Fibroblast of skin of right quadriceps (primary cell): ENCODE results near the gene NACA2.
"Not testable (repeated sequence)": the region's sequence is repeated elsewhere in the genome, so short reads cannot be mapped to it uniquely, and the experiment has no call there.

Experiments
- DNase-seq: peaks from one replicate; pipeline ENCODE4 v3.0.0-alpha.2; 2013

Gene NACA2

GRCh38 chr17:61598014-61598413, 7.0 kb upstream of the NACA2 start:
- no peak for DNase-seq

GRCh38 chr17:61597607-61598006, 6.6 kb upstream of the NACA2 start:
- no peak for DNase-seq

DNA sequence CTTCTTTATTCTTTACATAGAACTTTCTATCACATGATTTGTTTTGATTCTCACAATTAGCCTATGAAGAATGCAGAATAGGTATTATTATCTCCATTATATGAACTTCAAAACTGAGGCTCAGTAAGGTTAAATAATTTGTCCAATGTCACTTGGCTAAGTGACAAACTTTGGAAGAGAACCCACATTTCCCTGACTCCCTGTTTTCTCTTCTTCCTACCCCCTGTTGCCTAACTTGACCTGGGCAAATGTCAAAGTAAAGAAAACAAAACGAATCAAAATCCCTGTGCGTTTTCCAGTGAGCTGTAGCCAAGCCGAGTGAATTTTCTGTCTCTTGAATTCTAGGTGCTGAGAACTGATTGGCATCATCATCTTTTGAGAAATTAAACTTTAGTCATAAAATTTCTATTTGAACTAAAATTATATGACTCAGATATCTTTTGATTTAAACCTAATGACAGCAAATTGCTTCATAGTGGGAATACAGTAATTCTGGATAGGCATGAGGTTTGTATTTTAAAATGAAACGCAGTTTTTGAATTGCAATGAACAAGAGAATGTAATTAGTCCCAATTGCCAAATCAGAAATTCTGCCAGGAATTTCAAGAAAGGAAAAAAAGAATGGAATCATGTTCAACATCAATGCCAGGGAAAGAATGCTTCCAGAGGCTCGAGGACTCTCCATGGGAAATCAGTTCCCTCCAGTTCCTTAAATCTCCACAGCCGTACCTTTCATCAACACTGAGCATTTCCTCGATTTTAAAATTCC, 4.6 kb upstream of the NACA2 start:
- no peak for DNase-seq

GRCh38 chr17:61594294-61594825, 3.3 kb upstream of the NACA2 start:
- no peak for DNase-seq

GRCh38 chr17:61593426-61593825, 2.4 kb upstream of the NACA2 start:
- no peak for DNase-seq

DNA sequence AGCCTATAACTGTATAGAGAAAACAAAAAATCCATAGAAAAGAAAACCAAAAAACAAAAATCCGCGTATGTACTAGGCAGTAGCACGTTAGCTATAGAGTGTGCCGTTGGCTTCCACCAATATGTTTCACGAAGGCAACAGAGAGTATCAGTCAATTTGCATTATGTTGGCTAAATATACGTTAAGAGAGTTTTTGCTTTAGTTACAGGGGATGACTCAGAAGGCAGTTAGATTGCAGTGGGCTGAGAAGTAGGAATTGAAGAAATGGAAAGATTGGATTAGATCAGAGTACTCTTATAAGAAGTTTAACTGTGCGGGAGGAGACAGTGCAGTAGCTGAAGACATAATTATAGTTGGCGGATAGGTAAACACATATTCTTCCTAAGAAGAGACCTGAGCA, 911 bp upstream of the NACA2 start:
- no peak for DNase-seq

GRCh38 chr17:61589990-61590389, 1.0 kb downstream of the NACA2 start:
- no peak for DNase-seq

DNA sequence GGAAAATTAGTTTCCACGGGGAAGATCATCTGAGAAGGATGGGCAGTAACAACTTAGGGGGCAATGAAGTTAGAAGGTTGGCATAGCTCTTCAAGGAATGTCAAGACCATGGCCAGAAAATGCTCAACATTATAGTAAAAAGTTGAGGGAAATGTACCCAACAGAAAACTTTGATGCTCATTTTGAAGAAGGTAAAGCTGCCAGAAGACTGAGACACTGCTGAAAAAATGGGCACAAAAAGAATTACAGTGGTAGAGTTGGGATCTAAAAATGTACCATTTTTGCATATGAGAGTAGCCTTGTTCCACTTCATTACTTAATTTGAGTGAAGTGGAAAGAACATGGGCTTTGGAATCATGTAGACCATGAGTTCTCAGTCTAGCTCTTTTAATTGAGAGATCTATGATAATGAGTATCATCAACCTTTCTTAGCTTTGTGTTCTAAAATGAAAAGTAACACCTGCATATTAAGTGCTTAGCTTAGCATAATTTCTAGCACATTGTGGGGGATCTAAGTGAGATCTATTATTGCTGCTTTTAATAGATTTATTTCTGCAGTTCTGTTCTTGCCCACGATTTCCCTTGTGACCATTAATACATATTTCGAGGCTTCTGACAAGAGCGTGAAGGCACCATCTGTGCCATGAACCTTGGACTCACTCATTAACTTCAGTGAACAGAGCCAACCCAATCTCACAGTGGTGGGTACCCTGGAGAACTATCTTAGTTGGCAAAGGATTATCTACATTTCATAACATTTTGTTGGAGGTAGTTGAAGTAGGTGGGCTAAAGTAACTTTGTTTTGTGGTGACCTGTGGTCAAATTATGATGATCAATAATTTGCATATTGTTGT, 3.0 kb downstream of the NACA2 start:
- no peak for DNase-seq

GRCh38 chr17:61587242-61587641, 3.8 kb downstream of the NACA2 start:
- no peak for DNase-seq

DNA sequence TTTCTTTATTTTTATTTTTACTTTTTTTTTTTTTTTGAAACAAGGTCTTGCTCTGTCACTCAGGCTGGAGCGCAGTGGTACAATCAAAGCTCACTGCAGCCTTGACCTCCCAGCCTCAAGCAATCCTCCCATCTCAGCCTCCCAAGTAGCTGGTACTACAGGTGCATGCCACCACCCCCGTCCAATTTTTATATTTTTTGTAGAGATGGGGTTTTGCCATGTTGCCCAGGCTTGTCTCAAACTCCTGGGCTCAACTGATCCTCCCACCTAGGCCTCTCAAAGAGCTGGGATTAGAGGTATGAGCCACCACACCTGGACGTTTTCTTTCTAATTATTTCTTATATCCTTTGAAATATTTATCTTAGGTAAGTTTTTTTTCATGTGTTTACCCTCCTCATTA, 4.4 kb downstream of the NACA2 start:
- DNase-seq, result not testable (repeated sequence)

- DNase-seq, result no peak
These were observed 4.9 kb downstream of the NACA2 start for GRCh38 chr17:61586031-61586566.

DNA sequence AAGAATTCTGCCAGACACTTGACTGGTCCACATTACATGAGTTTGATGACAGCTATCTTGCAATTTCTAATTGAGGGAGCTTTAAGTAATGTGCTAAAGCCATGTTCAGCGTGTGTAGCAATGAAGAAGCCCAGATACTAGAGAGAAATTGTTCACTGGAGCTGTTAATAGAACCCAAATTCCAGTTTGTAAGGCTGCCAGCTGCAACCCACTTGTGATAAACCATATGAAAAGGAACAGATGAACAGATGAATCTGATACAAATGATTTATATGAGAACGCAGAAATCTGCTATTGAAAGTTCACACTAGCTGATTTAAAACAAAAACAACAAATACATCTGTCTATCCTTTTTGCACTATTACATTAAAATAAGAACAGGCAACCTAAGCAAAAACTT, 6.2 kb downstream of the NACA2 start:
- no peak for DNase-seq

DNA sequence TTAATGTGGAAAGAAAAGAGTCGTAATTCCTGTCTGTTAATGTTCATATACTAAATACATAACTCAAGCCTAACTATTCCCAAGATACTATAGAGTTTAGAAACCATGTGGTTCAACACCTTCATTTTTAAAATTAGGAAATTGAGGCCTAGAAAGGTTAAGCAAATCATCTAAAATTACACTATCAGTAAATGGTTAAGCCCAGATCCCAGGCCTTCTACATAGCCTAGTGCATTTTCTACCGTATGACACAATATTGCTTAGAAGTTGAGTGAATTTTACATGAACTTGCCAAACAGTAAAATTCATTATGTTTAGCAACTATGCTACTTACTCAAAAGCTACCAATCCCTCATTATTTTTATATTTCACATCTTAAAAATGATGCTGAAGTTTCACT, 6.8 kb downstream of the NACA2 start:
- DNase-seq, result no peak

DNA sequence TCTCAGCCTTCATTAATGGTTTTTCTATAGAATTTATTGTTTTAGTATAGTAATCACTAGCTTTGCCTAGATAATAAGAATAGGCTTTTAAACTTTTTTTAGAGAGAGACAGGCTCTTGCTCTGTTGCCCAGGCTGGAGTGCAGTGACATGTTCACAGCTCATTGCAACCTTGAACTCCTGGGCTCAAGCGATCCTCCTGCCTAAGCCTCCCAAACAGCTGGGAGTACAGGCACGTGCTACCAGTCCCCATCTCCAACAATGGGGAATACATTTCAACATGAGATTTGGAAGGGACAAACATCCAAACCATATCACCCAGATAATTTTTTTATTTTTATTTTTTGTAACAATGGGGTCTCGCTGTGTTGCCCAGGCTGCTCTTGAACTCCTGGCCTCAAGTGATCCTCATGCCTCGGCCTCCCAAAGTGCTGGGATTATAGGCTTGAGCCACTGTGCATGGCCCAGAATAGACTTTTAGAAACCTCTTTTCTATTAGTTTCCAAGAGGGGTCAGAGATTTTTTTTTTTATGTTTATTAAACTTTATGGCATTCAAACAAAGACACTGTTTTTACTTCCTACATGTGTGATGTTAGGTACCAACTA, 7.3 kb downstream of the NACA2 start:
- DNase-seq, result no peak

DNA sequence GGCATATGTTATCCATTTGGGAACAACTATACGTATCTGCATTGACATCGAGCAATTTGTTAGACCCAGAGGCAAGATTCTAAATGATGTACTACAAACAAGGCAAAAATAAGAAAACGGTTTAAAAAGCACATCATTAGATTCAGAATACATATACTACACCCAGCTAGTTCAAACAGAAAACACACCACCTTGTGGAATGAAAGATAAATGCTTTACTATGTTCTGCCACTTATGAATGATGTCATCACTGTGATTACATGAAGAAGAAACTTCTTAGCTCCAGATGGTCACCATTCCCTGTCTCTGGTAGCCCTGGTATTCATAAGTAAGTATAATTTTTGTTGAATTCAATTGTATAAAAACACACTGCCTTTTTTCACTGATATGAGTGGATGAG, 7.8 kb downstream of the NACA2 start:
- DNase-seq, result peak; percentile 67

DNA sequence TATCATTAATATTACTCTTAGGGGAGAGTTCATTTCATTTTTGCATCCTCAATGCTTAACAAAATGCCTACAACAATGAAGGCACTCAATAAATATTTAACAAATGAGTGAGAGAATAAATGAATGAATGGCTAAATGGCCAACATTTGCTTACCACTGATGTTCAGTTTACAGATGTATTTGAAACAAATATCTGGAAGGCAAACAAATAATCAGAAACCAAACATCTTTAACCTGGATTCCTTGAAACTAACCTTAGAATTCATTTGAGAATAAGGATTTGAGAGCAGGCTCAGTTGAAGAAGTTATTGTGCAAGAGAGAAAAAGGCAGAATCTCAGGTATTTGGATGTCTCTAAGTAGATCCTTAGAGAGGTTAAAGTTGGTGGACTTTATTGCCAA, 8.4 kb downstream of the NACA2 start:
- no peak for DNase-seq

DNA sequence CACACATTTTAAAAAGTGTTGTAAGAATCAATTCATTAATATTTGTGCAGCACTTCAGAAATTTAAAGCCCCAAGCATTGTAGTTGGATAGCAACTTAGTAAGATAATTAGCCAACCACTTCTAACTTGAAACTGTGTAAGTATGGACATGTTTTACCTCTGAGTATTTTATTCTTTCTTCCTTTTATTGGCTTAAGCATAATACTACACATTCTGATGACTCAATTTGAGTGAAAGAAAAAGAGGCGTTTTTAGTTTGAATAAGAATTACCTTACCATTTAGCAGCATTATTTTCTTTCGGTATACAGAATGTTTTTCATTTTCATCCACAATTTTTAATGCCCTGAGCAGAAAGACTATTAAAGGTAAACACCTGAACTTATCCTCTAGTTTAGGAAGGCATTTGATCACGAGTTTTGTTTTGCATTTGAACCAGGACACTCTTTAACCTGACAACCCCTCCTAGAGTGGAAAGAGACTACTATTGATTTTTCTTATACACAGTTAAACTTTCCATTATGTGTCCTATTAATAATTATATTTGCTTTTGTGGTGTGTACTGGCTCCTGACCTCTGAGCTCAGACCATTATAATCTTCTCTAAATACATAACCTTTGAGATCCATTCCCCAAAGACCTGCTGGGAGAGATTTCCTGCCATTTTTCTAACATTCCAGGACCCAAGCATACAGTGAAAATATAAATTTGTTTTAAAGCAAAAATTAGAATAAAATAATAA, 9.2 kb downstream of the NACA2 start:
- no peak for DNase-seq

- DNase-seq, result no peak
These were observed 10.5 kb downstream of the NACA2 start for GRCh38 chr17:61580502-61580901.

DNA sequence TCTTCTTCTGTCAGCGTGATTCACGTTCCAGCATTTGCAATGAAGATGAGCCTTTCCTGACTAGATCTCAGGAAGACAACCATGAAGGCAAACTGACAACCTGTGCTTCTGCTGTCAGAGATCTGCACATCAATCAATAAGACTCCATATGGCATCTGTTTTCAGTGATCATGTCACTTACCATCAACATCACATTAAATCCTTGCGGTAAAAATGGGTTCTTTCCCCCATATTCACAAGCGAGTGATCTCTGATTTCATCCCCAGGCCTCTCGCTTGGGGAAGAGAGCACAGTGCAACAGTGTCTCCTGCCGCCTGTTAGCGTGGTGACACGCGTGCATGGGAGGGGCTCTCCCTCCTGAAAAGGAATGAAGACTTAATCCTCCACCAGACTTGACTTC, 11.1 kb downstream of the NACA2 start:
- DNase-seq, result peak; percentile 30

DNA sequence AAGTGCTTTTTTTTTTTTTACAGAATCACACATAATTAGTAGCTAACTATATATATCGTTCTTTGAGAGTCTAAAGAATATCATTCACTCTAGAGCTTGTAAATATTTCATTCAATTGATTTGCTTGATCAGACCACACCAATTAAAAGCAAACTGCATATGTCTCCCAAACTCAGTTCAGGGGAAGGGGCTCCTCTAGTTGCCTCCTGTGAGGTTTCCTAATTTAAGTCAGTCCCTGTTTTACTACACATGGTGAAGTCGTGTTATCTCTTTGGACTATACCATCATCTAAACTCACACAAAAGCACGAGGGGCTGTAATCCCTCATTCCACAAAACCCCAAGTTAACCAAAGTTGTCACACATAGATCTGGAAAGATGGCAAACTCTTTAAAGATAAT, 11.7 kb downstream of the NACA2 start:
- no peak for DNase-seq

GRCh38 chr17:61578645-61579044, 12.4 kb downstream of the NACA2 start:
- DNase-seq, result no peak

DNA sequence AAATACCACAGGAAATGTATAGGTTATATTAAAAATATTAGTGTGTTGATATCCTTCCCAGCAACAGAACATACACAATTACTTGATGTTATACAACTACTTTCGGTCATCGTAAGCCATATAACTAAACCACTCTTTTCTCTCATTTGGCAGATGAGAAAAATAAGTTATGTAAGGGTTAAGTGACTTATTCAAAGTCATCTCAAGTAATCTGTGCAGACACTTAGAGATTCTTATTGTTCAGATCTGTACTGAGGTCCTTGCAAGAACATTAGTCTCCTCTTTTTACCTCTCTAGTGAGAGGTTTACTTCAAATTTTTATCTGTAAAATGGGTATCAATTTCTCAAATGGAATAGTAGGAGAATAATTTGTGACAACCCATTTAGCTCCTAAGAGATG, 15.0 kb downstream of the NACA2 start:
- no peak for DNase-seq
